ENCODE measurements around the gene AFAP1. TPM values are rescaled to one million over a fixed set of nuclear protein-coding genes. Genes with fewer than 3 reads are reported as not detected.
"Not testable (repeated sequence)": the region's sequence is repeated elsewhere in the genome, so short reads cannot be mapped to it uniquely, and the experiment has no call there.

Gene AFAP1
- total RNA-seq, 2 experiments from 2014 or later = 7.1 to 7.9 TPM

DNA sequence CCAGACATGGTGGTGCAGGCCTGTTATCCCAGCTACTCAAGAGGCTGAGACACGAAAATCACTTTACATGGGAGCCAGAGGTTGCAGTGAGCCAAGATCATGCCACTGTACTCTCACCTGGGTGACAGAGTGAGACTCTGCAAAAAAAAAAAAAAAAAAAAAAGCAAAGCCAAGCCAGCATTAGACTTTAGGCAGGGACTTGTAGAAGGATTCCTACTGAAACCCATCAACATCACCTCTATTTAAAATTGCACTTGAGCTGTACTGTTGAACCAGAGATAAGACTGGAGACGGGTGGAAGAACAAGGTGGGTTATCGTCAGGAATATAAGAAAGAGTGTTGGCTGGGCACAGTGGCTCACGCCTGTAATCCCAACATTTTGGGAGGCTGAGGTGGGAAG, 15.7 kb upstream of the AFAP1 start:
- H3K27me3 Mint-ChIP-seq = peaks cover 3% of the 10 kb centered on the region
- H3K4me1 Mint-ChIP-seq = peaks cover 3% of the 10 kb centered on the region
- peaks cover 7% of the 10 kb centered on the region for H3K36me3 Mint-ChIP-seq (ENCODE audit: low read depth)
- ChIA-PET POLR2A (no interaction called here), CTCF (interaction anchor here (1.0 to 1.6 kb wide), 2 partner anchors 9 to 16 kb away, joined by 3 to 5 read pairs; partner anchors contain the start of gene AFAP1)
- no peak for DNase-seq
- H3K4me3 Mint-ChIP-seq = no peak overlapping the region
- no peak overlapping the region for H3K27ac Mint-ChIP-seq
- peaks cover 14% of the 10 kb centered on the region for H3K9me3 Mint-ChIP-seq

DNA sequence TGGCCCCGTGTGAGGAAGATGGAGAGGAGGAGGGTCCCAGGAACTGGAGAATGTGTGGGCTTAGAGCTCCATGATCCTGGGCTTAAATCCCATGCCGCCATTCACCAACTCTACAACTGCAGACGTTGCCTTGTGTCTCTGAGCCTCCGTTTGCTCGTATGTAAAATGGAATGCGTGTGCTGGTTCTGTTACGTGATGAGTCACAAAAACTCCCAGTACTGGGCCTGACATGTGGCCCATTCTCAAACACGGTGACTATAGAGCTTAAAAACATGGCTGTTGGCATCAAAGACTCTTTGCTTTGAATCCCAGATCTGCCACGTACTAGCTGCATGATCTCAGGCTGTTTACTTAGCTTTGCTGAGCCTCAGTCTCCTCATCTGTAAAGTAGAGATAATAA, 13.0 kb upstream of the AFAP1 start:
- Mint-ChIP-seq H3K4me1 (peaks cover 8% of the 10 kb centered on the region), H3K27ac (no peak overlapping the region), H3K9me3 (peaks cover 14% of the 10 kb centered on the region), H3K27me3 (peaks cover 3% of the 10 kb centered on the region), H3K4me3 (no peak overlapping the region), H3K36me3 (ENCODE audit: low read depth) (peaks cover 7% of the 10 kb centered on the region)
- POLR2A ChIA-PET = no interaction called here
- CTCF ChIA-PET = interaction anchor here (0.6 to 1.7 kb wide), 7 partner anchors 9 to 509 kb away, joined by 3 to 5 read pairs (median 4); partner anchors contain the start of gene AFAP1
- no peak for DNase-seq

DNA sequence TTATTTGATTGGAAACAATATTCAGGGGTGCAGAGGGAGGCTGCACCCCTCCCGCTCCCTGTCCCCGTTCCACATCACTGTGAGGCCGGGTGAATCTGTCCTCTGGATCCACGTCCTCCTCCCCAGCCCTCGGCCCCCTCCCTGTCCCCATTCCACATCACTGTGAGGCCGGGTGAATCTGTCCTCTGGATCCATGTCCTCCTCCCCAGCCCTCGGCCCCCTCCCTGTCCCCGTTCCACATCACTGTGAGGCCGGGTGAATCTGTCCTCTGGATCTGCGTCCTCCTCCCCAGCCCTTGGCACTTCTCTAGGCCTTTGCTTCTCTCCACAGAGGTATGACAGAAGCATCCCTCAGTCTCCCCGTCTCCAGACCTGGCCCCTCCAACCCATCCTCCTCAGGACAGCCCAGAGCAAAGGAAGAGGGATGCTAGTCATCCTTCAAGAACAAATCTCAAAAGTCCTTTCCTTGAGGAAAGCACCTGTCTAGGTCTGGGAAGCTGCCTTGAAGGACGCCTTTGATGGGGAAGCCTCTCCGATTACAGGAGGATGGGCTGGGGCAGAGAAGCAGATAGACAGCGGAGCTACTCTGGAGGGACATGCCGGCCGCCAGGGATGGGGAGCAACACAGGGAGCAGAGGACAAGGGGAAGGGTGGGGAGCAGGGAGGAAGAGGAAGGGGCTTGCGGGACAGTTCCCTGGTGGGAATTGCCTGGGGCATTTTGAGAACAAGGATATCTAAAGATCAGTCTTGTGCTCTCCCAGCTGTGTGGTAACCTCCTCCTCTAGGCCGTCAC, 10.8 kb upstream of the AFAP1 start:
- ChIA-PET CTCF (interaction anchor here (0.9 to 1.2 kb wide), 3 partner anchors 9 to 38 kb away, joined by 3 read pairs; no protein-coding TSS in a partner anchor), POLR2A (no interaction called here)
- H3K36me3 Mint-ChIP-seq (ENCODE audit: low read depth) = peaks cover 7% of the 10 kb centered on the region
- DNase-seq = no peak
- H3K9me3 Mint-ChIP-seq = peaks cover 14% of the 10 kb centered on the region
- peaks cover 10% of the 10 kb centered on the region for H3K4me1 Mint-ChIP-seq
- H3K27me3 Mint-ChIP-seq = peaks cover 3% of the 10 kb centered on the region
- peak overlapping the region; percentile 56 for H3K27ac Mint-ChIP-seq
- H3K4me3 Mint-ChIP-seq = no peak overlapping the region

DNA sequence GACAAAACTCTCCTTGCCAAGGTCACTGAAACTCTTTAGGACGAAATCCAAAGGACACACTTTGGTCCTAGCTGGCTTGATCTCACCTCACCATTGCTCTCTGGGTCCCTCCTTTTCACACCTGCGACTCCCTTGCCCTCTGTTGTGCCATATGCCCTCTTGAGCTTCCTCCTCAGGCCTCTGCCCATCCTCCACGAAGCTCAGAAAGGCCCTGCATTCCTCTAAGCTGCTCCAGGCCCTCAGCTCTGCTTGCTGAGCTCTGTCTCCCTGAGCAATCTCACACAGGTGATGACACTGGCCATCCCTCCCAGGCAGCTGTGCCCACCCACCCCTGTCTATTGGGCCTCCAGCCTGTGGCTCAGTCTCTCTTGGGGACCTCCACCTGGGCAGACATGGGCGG, 10.1 kb upstream of the AFAP1 start:
- Mint-ChIP-seq H3K27ac (no peak overlapping the region), H3K36me3 (ENCODE audit: low read depth) (peaks cover 7% of the 10 kb centered on the region), H3K9me3 (peaks cover 14% of the 10 kb centered on the region), H3K4me1 (peaks cover 10% of the 10 kb centered on the region), H3K27me3 (peaks cover 3% of the 10 kb centered on the region), H3K4me3 (no peak overlapping the region)
- ChIA-PET CTCF (interaction anchor here (0.7 to 1.2 kb wide), 3 partner anchors 10 to 37 kb away, joined by 3 read pairs; partner anchors contain the start of gene AFAP1), POLR2A (no interaction called here)
- DNase-seq = no peak

DNA sequence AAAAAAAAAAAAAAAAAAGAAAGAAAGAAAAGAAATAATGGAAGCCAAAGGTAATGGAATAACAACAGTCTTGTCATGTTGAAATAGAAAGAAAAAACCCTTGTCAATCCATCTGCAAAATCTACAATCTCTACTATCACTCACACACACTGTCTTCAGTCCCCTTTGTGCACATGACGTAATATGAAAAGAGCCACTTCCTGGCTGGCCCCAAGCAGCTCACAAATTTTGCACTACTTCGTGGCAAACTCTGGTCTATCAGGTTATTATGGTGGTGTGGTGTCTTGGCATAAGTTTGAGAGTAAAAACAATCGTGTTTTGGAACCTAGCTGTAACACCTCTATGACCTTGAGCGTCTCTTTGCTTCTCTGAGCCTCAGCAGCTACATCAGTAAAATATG, 8.3 kb upstream of the AFAP1 start:
- ChIA-PET CTCF (interaction anchor here (0.7 to 1.2 kb wide), 2 partner anchors 8 to 33 kb away, joined by 3 read pairs; no protein-coding TSS in a partner anchor), POLR2A (no interaction called here)
- Mint-ChIP-seq H3K9me3 (peaks cover 11% of the 10 kb centered on the region), H3K27me3 (peaks cover 3% of the 10 kb centered on the region), H3K27ac (no peak overlapping the region), H3K36me3 (ENCODE audit: low read depth) (peaks cover 7% of the 10 kb centered on the region), H3K4me3 (no peak overlapping the region), H3K4me1 (peaks cover 10% of the 10 kb centered on the region)
- no peak for DNase-seq

DNA sequence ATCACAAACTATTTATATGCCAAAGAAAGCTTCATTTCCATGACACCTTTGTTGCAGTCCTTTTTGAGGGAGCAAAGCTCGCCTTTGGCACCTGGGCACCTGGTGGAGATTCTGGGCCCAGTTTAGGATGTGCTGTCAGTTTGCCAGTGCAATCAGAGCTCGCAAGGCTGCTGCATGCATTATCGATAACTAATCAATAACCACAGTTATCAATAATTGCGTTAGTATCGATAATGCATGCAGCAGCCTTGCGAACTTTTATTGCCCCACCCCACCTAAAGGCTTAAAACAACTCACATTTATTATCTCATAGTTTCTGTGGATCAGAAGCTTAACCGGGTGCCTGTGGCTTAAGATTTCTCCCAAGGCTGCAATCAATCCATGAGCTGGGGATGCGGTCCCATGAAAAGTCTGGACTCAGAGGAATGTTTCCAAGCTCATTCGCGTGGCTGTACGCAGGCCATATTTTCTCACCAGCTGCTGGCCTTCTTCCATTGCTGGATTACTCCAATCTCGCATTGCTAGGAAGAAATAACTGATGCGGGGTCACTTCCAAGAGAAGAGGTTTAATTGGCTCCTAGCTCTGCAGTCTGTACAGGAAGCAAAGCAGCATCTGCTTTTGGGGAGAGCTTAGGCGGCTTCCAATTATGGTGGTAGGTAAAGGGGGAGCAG, 6.2 kb upstream of the AFAP1 start:
- H3K27me3 Mint-ChIP-seq = peaks cover 3% of the 10 kb centered on the region
- no peak for DNase-seq
- no peak overlapping the region for H3K27ac Mint-ChIP-seq
- H3K9me3 Mint-ChIP-seq = peaks cover 2% of the 10 kb centered on the region
- CTCF ChIA-PET = interaction anchor here (0.7 kb wide), 1 partner anchor 59 kb away, joined by 3 read pairs; no protein-coding TSS in a partner anchor
- H3K4me3 Mint-ChIP-seq = no peak overlapping the region
- H3K36me3 Mint-ChIP-seq (ENCODE audit: low read depth) = no peaks in the 10 kb centered on the region
- peaks cover 10% of the 10 kb centered on the region for H3K4me1 Mint-ChIP-seq
- POLR2A ChIA-PET = no interaction called here

DNA sequence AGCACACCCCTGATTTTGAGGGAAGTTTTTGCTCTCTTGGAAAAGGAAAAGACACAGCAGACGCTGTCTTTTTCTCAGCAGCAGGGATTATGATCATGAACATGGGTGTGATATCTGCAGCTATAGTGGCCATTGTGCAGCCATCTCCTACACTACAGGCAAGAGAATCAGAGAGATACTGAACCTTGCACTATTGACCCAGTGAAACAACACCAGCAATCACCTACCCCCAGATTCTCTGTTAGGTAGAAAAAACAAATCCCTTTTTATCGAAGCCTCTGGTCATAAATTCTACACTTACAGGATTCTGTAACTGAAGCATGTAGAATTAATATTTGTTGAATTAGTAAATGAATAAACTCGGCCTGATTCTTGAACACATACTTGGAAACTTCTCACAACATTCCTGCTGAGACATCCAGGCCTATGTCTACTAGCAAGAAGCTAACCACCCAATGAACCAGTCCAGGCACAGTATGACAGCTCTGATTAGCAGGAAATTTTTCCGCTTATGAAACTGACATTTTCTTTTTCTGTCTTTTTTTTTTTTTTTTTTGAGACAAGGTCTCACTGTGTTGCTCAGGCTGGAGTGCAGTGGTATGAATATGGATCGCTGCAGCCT, 5.0 kb upstream of the AFAP1 start:
- H3K9me3 Mint-ChIP-seq = no peaks in the 10 kb centered on the region
- ChIA-PET CTCF (interaction anchor here (0.7 to 1.0 kb wide), 2 partner anchors 58 to 183 kb away, joined by 3 read pairs; no protein-coding TSS in a partner anchor), POLR2A (no interaction called here)
- peaks cover 3% of the 10 kb centered on the region for H3K27me3 Mint-ChIP-seq
- DNase-seq = no peak
- no peak overlapping the region for H3K4me3 Mint-ChIP-seq
- peaks cover 13% of the 10 kb centered on the region for H3K4me1 Mint-ChIP-seq
- no peak overlapping the region for H3K27ac Mint-ChIP-seq
- H3K36me3 Mint-ChIP-seq (ENCODE audit: low read depth) = no peaks in the 10 kb centered on the region

DNA sequence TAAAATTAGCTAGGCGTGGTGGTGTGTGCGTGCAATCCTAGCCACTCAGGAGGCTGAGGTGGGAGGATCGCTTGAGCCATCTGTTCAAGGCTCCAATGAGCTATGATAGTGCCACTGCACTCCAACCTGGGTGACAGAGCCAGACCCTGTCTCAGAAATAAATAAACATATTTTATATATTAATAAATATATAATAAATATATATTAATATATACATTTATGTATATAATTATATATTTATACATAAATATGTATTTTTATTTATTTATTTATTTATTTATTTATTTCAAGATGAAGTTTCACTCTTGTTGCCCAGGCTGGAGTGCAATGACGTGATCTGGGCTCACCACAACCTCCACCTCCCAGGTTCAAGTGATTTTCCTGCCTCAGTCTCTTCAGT, 4.0 kb upstream of the AFAP1 start:
- H3K27me3 Mint-ChIP-seq; DNase-seq; H3K36me3 Mint-ChIP-seq (ENCODE audit: low read depth); H3K27ac Mint-ChIP-seq; POLR2A ChIA-PET; H3K4me3 Mint-ChIP-seq; H3K9me3 Mint-ChIP-seq; CTCF ChIA-PET; H3K4me1 Mint-ChIP-seq: not testable (repeated sequence)

DNA sequence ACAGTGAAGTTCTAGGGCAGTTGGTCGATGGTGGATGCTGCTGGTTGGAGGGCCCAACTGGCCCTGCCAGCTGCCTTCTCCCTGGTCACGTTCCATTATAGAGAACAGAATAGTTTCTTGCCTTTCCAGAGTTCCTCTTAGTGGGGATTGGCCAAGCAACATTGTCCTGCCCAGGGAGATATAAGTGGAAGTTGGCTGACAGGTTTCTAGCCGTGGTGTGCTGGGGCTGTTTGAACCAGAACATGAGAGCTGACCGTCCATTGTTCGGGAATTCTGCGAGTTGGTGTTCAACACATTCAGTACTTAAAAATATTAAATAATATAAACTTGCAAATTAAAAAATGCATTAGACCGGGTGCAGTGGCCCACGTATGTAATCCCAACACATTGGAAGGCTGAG, 3.5 kb upstream of the AFAP1 start:
- peaks cover 6% of the 10 kb centered on the region for H3K27me3 Mint-ChIP-seq
- ChIA-PET CTCF (no interaction called here), POLR2A (no interaction called here)
- peaks cover 12% of the 10 kb centered on the region for H3K4me1 Mint-ChIP-seq
- no peak overlapping the region for H3K27ac Mint-ChIP-seq
- no peak for DNase-seq
- no peak overlapping the region for H3K4me3 Mint-ChIP-seq
- no peaks in the 10 kb centered on the region for H3K36me3 Mint-ChIP-seq (ENCODE audit: low read depth)
- no peaks in the 10 kb centered on the region for H3K9me3 Mint-ChIP-seq

DNA sequence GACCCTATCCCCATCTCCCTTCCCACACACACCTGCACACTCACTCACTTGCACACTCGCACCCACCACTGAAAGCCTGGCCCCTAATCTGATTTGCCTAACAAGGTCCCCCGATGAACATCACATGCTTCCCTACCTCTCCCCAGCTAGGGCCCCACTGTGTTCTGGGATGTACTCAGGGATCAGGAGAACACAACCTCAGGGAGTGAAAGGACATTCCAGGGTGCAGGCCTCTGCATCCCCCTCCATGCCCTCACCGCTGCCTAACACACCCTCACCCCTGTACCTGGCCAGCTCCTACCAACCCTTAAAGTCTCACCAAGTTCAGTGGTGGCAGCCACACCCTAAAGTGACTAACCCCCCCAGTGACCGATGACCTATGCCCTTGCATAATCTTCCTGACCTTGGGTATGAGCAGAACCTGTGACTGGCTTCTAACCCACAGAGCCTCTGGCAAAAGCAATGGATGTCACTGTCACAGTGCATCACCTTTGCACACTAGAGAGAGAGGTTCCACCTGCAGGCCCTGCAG, 2.4 kb upstream of the AFAP1 start:
- H3K4me1 Mint-ChIP-seq = peaks cover 17% of the 10 kb centered on the region
- ChIA-PET CTCF (interaction anchor here (0.7 kb wide), 1 partner anchor 8 kb away, joined by 3 read pairs; no protein-coding TSS in a partner anchor), POLR2A (no interaction called here)
- H3K36me3 Mint-ChIP-seq (ENCODE audit: low read depth) = no peaks in the 10 kb centered on the region
- H3K9me3 Mint-ChIP-seq = no peaks in the 10 kb centered on the region
- no peak for DNase-seq
- H3K4me3 Mint-ChIP-seq = no peak overlapping the region
- no peak overlapping the region for H3K27ac Mint-ChIP-seq
- H3K27me3 Mint-ChIP-seq = peaks cover 16% of the 10 kb centered on the region

DNA sequence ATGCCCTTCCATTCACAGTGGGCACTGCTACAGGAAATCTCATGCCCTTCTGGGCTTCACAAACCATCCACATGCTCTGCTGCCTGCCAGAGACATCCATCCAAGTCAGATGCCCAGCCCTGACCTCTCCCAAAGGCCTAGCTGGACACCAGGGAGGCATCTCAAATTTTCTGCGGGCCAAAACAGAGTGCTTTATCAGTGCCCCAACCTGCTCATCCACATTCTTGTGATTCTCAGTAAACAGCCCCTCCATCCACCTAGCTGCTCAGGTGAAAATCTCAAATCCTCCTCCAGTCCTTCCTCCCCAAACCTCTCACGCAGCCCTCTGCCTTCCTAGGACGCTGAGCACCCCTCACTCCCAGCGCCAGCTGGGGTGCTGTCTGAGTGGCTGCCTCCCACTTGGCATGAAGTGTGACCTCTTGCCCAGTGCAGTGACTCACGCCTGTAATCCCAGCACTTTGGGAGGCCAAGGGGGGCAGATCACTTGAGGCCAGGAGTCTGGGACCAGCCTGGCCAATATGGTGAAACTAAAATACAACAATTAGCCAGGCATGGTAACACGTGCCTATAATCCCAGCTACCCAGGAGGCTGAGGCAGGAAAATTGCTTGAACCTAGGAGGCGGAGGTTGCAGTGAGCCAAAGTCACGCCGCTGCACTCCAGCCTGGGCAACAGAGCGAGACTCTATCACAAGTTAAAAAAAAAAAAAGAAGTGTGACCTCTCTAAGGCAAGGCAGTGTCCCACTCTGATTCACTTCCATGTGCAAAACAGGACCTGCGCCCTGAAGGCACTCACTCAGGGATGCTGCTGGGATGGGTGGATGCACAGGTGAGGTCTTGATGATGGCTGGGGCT, 1.7 kb upstream of the AFAP1 start:
- POLR2A ChIA-PET = no interaction called here
- DNase-seq = no peak
- H3K9me3 Mint-ChIP-seq = no peaks in the 10 kb centered on the region
- CTCF ChIA-PET = interaction anchor here (0.8 to 2.2 kb wide), 3 partner anchors 11 to 137 kb away, joined by 4 to 6 read pairs (median 5); no protein-coding TSS in a partner anchor
- H3K36me3 Mint-ChIP-seq (ENCODE audit: low read depth) = no peaks in the 10 kb centered on the region
- H3K4me3 Mint-ChIP-seq = peak overlapping the region; percentile 5
- no peak overlapping the region for H3K27ac Mint-ChIP-seq
- peaks cover 17% of the 10 kb centered on the region for H3K27me3 Mint-ChIP-seq
- H3K4me1 Mint-ChIP-seq = peaks cover 21% of the 10 kb centered on the region

Measured in activated CD4-positive, alpha-beta T cell treated with anti-CD3 and anti-CD28 coated beads, Interleukin-2, amount 10 ng/mL, durations not matched to agents 7 days and 5 days (primary cell).